KOPT-K1 (cell line): Measurements from ENCODE around the gene PPFIA2.

Experiments used
- H3K27ac ChIP-seq: fragments of 200-600 bp; sonication (generic); 2 replicates; pipeline ENCODE4 v1.5.1; 2016; ENCODE audit warnings: antibody characterized with exemption, mild to moderate bottlenecking, low read depth, low read length; ENCODE audit not compliant: poor library complexity, severe bottlenecking
- H3K36me3 ChIP-seq: fragments of 200-600 bp; sonication (generic); 2 replicates; pipeline ENCODE4 v1.5.1; 2017; ENCODE audit warnings: antibody characterized with exemption, mild to moderate bottlenecking, low read length, moderate library complexity; ENCODE audit not compliant: insufficient read depth
- H3K9me3 ChIP-seq: fragments of 200-600 bp; sonication (generic); 2 replicates; pipeline ENCODE4 v1.5.1; 2017; ENCODE audit warnings: antibody characterized with exemption, low read length, mild to moderate bottlenecking; ENCODE audit not compliant: insufficient read depth, poor library complexity, severe bottlenecking

The PPFIA2 gene

DNA sequence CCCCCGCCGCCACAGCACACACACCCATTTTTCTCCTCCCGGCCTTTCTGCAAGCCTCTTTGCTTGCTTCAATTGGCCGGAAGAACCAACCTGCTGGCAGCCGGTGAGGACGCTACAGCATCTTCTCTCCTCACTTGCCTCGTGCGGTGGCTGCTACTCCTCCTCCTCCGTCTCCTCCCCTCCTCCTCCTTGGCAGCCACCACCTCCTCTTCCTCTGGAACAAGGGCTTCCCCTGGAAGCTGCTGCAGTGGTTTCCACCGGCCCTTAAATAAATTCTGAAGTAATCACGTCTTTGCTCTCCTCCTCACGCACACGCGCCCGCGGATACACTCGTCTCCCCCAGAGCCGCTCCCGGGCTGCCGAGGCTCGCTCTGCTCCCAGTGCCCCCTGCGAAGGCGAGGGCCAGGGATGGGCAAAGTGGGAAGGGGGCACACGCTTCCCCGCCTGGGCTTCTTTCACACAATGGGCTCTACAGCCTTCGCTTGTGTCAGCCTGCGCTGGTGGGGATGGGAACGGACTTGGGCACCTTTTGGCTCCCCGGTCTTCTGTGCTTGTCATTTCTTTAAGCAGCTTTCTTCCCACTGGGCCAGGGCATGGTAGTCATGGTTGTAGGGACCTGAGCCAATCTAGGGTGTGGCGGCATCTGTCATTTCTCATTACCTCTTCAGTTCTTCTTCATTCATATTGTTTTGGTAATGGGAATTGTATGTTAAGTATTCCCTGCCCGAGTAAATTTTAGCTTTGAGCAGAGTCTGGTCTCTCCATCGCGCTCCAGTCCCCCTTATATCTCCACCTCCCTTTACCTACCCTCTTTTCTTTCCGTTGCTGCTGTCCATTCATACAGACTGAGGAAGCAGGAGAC, at the start of gene PPFIA2:
TSS of gene PPFIA2 (minus strand) at position 161 of the 862 bp plus-strand sequence.
- H3K9me3 ChIP-seq: no peaks in the 10 kb centered on the region

DNA sequence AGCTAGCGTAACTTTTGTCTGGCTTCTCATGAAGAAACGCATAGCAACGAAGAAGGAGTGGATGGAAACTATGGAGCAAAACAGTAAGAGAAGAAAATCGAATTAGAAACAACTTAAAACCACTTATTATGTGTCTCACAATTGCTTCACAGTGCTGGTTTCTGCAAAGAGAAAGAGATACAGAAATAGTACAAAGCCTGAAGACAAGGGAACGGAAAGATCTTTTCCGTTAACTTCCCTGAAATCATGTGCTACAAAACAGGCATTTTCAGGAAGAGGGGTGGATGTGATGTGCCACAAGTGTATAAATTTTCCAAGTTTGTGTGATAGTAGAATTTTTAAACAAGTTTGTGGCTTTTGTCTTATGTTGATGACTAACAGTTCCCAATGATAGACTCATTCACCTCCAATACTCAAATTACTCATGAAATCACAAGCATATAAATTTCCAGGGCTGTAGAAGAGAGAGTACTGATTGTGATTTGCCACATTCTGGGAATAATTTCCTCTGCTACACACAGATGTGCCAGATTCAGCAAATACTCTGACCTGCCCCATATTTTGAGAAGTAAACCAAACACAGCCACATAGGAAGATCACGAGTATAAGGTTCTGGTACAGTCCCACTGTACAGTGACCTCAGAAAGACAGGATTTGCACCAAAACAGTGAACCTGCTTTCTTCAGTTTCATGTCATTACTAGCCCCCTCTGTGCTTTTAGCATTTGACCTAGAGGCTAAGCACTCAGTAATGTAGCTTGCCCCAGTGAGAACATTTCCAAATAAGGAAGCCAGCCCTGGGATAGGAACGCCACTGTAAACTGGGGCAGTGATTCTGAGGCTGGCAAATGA, 41.4 kb upstream of the PPFIA2 start:
- Histone ChIP-seq H3K9me3 (no peaks in the 10 kb centered on the region), H3K27ac (no peak overlapping the region), H3K36me3 (no peaks in the 10 kb centered on the region)

More for the DNA sequence above, at the start of gene PPFIA2:
- Histone ChIP-seq H3K27ac (no peak within 1 kb of the TSS), H3K36me3 (no peaks in the 10 kb centered on the region)

DNA sequence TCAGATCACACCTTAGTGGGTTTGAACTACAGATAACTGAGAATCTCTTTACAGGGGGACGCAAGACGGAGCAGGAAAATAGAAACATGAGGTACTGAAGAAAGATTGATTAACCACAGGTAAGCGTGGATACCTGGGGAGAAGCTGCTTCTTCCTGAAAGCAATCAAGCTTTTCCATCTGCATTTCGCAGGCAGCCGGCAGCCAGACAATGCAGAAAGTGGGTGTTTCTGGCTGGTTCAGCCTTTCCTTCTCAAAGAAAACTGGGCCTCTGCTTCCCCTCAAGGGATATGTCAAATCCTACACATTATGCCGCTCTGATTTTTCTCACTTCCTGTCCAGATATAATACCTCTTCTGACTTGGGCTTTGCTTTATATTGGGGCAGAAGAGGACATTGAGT, 39.1 kb upstream of the PPFIA2 start:
- no peaks in the 10 kb centered on the region for H3K36me3 ChIP-seq
- H3K27ac ChIP-seq: no peak overlapping the region
- no peaks in the 10 kb centered on the region for H3K9me3 ChIP-seq

GRCh38 chr12:81797100-81797499, 38.0 kb upstream of the PPFIA2 start:
- H3K9me3 ChIP-seq: no peaks in the 10 kb centered on the region
- no peaks in the 10 kb centered on the region for H3K36me3 ChIP-seq
- H3K27ac ChIP-seq: no peak overlapping the region

GRCh38 chr12:81792666-81793065, 33.5 kb upstream of the PPFIA2 start:
- Histone ChIP-seq H3K27ac (no peak overlapping the region), H3K36me3 (no peaks in the 10 kb centered on the region), H3K9me3 (no peaks in the 10 kb centered on the region)

DNA sequence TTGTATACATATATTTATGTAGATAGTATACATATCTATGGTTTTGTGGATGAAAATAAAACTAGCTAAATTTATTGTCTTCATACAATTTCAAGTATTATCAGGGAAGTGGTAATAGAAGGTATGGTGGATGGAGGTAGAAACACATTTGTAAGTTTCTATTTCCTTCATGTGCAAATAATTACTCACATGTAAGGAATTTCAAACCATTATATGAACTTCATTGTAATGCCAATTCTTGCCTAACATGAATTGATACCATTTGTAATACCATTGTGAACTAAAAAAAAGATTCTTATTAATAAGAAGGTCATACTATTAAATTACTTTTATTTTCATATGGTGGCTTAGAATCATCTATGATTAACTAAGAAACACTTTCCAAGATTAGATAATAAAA, 20.1 kb upstream of the PPFIA2 start:
- H3K36me3 ChIP-seq: no peaks in the 10 kb centered on the region

GRCh38 chr12:81778719-81779118, 19.6 kb upstream of the PPFIA2 start:
- Histone ChIP-seq H3K27ac (no peak overlapping the region), H3K9me3 (no peaks in the 10 kb centered on the region), H3K36me3 (no peaks in the 10 kb centered on the region)

More for the DNA sequence above, 20.1 kb upstream of the PPFIA2 start:
- H3K27ac ChIP-seq: no peak overlapping the region
- no peaks in the 10 kb centered on the region for H3K9me3 ChIP-seq

DNA sequence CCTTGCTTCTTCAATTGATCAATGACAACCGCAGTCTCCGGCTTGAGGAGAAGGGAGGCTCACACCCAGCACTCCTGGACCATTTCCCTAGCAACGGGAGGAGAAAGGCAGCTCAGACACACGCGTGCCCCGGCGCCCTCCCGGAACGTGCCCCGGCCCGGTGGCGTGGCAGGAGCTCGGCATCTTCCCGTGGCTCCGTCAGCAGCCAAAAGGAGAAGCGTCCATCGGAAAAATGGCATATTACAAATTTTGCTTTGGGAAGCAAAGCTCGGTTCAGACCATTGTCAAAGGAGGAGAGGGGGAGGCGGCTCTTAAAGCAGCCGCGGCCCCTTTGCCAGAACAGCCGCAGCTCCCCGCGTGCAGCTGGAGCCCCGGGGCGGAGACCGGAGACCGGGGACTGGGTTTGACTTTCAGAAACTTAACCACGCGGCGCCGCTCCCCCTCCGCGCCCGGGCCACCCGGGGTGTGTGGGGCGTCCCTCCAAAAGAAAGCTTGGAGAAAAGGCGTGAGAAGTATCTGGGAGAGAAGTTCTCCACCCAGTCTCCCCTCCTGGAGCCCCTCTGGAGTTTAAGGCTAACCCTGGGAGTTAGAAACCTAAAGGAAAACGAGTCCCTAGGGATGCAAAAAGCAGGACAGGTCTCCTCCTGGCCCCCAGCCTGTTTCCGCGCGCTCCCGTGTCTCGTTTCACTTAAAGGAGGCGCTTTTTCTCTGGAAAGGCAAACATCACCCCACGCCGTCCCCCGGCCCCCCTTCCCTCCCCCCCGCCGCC, 545 bp downstream of the PPFIA2 start:
- no peaks in the 10 kb centered on the region for H3K36me3 ChIP-seq
- H3K27ac ChIP-seq: no peak overlapping the region
- H3K9me3 ChIP-seq: no peaks in the 10 kb centered on the region

- no peak overlapping the region for H3K27ac ChIP-seq
- H3K36me3 ChIP-seq: no peaks in the 10 kb centered on the region
- no peaks in the 10 kb centered on the region for H3K9me3 ChIP-seq
Observed at GRCh38 chr12:81757731-81758365, 1.3 kb downstream of the PPFIA2 start.

DNA sequence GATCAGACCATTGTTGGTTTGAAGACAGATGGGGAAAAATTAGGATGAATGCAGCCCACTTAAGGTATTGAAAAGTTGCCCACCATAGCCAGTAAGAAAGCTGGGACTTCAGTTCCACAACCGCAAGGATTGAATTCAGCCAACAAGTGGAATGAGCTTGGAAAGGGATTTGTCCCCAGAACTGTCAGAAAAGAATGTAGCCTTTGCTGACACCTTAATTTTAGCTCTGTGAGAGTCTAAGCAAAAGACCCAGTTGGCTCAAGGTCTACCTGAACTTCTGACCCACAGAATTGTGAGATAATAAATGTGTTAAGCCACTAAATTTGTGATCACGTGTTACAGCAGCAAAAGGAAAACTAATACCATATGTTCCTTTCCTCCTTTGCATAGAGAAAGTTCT, 29.4 kb downstream of the PPFIA2 start:
- H3K9me3 ChIP-seq: no peaks in the 10 kb centered on the region
- H3K27ac ChIP-seq: no peak overlapping the region
- H3K36me3 ChIP-seq: no peaks in the 10 kb centered on the region

DNA sequence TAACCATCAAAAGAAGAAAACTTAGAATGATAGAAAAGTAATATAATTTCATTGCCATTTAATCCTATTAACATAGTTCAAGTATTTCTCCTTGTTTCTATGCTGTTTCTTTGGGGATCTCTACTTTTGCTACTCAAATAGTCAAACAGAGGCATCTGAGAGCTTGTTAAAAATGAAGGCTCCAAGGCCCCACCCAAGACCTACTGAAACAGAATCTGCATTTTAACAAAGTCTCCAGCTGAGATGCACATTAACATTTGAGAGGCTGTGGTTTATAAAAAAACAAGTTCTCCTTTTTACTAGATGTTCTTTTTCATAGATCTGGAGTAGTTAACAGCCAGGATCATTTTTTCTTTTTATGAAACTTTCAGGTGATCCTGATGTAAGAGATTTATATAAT, 31.8 kb downstream of the PPFIA2 start:
- H3K36me3 ChIP-seq: no peaks in the 10 kb centered on the region
- H3K9me3 ChIP-seq: no peaks in the 10 kb centered on the region
- H3K27ac ChIP-seq: no peak overlapping the region

DNA sequence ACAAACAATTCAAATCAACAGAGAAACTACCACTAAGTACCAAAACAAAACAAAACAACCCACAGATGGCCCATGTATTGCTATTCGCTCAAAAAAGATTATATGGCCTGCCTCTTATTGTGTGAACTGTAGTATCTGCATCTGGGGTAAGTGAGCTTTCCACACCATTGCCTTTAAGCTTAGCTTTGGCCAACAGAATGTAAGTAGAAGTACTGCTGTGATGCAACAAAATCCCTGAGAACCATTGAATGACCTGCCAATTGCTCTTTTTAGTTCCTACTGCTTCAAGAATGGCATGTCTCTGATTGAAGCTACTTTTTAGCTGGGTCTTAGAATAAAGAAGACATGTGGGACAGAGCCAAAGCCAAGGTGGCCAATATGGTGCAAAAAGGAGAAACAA, 32.5 kb downstream of the PPFIA2 start:
- Histone ChIP-seq H3K27ac (no peak overlapping the region), H3K9me3 (no peaks in the 10 kb centered on the region), H3K36me3 (no peaks in the 10 kb centered on the region)

DNA sequence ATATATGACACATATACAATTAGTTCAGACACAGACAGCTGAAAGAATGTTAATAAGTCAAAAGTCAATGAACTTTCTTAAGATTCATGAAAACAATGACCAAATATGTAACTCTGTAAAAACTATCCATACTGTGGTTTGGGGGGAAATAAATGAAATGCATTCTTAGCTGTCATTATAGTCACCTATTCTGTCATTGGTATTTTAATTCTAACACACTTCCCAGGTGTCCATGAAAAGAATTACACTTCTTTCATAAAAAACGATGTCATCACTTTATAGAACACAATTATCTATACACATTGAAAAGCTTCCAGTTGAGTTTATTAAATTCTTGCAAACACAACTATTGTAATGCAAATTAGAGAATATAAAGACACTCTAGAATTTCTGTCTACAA, 35.8 kb downstream of the PPFIA2 start:
- H3K27ac ChIP-seq: no peak overlapping the region
- no peaks in the 10 kb centered on the region for H3K36me3 ChIP-seq
- no peaks in the 10 kb centered on the region for H3K9me3 ChIP-seq

DNA sequence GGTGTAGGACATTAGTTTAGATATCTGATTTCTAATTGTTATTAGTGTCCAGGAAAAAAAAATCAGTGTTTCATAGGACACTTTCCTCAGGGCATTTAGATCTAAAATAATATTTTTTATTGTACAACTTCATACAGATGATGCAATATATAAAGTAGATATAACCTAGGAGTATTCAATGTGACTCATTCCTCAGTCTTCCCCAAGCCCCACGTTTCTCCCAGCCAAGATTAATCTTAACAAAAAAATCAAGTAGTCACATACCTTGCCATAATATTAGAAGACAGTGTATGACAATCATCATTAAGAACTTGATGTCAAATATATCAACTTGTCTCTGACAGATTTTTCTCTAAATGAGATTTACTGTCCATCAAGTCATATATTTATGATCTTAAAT, 37.1 kb downstream of the PPFIA2 start:
- H3K27ac ChIP-seq: no peak overlapping the region

More for the DNA sequence above, 37.1 kb downstream of the PPFIA2 start:
- Histone ChIP-seq H3K9me3 (no peaks in the 10 kb centered on the region), H3K36me3 (no peaks in the 10 kb centered on the region)
